K562 (cell line): ENCODE results near the gene SDCCAG8. TPM values are rescaled to one million over a fixed set of nuclear protein-coding genes. Genes with fewer than 3 reads are reported as not detected.
A peak's percentile ranks its signal among the peaks of the same experiment; 100 is the strongest.

ENCODE experiments used
- ATAC-seq: fragments of 200-7000 bp; cut with Tn5 transposase; 3 replicates; pipeline ENCODE4 v1.9.1; 2020; ENCODE audit warnings: moderate library complexity
- BruUV-seq: library from RNA; stranded (reverse); fragments of 400-500 nt; replicated peaks from 2 replicates; lab custom pipeline; 2021; lab: Mats Ljungman, UMichigan
- CTCF ChIA-PET: fragments of 300-600 bp; formaldehyde crosslinking; extraction: SDS; loops from one replicate; lab custom pipeline; 2021; ENCODE audit warnings: low intra/inter-chr PET ratio; lab: Yijun Ruan, JAX
- POLR2A ChIA-PET: fragments of 300-600, 350-650 bp; sonication (Branson Sonifier 250); formaldehyde crosslinking; extraction: SDS; loops from one replicate; lab custom pipeline; 2021; ENCODE audit warnings: antibody characterized with exemption, inconsistent platforms; lab: Yijun Ruan, JAX
- DNase-seq, 4 experiments: peaks; one replicate each; pipeline versions ENCODE4 v3.0.0 to v3.0.0-alpha.2; 2011 to 2018; ENCODE audit warnings: low spot score in 3 of 4, mixed read lengths in 3 of 4; ENCODE audit errors: extremely low read depth in 1 of 4
- FAIRE-seq: peaks from 2 replicates; lab custom pipeline; 2011; peaks lifted over from hg19 to GRCh38; lab: Jason Lieb, UNC
- H2AFZ ChIP-seq: 2 replicates; pipeline ENCODE4 v1.6.0; 2011; ENCODE audit warnings: low read depth, low read length, control low read depth, inconsistent platforms
- H3K27ac ChIP-seq: fragments of 200-600 bp; 3 replicates; pipeline ENCODE4 v1.8.0; 2011; ENCODE audit warnings: low read depth, mild to moderate bottlenecking, control low read depth, inconsistent platforms, low read length, moderate library complexity, mixed read lengths; ENCODE audit errors: extremely low read depth
- H3K27me3 ChIP-seq, 2 experiments: fragments of 300-600 bp in 1 of 2; 2 replicates in 1 of 2; 3 replicates in 1 of 2; pipeline versions ENCODE4 v1.6.0 to v1.8.0; 2011; ENCODE audit warnings: inconsistent platforms in 2 of 2, low read length in 2 of 2, mild to moderate bottlenecking in 1 of 2, mixed read lengths in 1 of 2, moderate library complexity in 1 of 2; ENCODE audit not compliant: control insufficient read depth in 2 of 2, insufficient read depth in 2 of 2
- H3K36me3 ChIP-seq: fragments of 300-600 bp; 3 replicates; pipeline ENCODE4 v1.8.0; 2011; ENCODE audit warnings: mild to moderate bottlenecking, low read length, inconsistent platforms; ENCODE audit not compliant: control insufficient read depth, insufficient read depth
- H3K4me1 ChIP-seq, 2 experiments: fragments of 200-600 bp in 1 of 2; replicated peaks in 1 of 2; 2 replicates in 1 of 2; 3 replicates in 1 of 2; pipeline versions ENCODE4 v1.5.1 to v1.8.0; 2011; ENCODE audit warnings: inconsistent platforms in 2 of 2, low read length in 2 of 2, mild to moderate bottlenecking in 1 of 2, mixed read lengths in 1 of 2, moderate library complexity in 1 of 2; ENCODE audit not compliant: control insufficient read depth in 2 of 2, insufficient read depth in 2 of 2
- H3K4me2 ChIP-seq: 2 replicates; pipeline ENCODE4 v1.6.1; 2011; ENCODE audit warnings: low read length, control low read depth, inconsistent platforms, mixed read lengths; ENCODE audit not compliant: insufficient read depth
- H3K4me3 ChIP-seq: fragments of 200-600 bp; sonication (generic), shearing (Covaris generic); 2 replicates; pipeline ENCODE4 v1.5.1; 2016; ENCODE audit warnings: control low read depth, inconsistent platforms
- H3K79me2 ChIP-seq: fragments of 200-600 bp; 3 replicates; pipeline ENCODE4 v1.8.0; 2011; ENCODE audit warnings: low read length, inconsistent platforms; ENCODE audit not compliant: control insufficient read depth, insufficient read depth
- H3K9ac ChIP-seq, 2 experiments: 2 replicates each; pipeline versions ENCODE4 v1.6.0 to v1.6.1; 2011; ENCODE audit warnings: low read depth in 2 of 2, low read length in 2 of 2, control low read depth in 1 of 2, inconsistent platforms in 1 of 2, mild to moderate bottlenecking in 1 of 2, mixed read lengths in 1 of 2; ENCODE audit not compliant: insufficient read depth in 1 of 2
- H3K9me1 ChIP-seq: one replicate; pipeline ENCODE4 v1.6.0; 2011; ENCODE audit warnings: inconsistent platforms, mild to moderate bottlenecking, low read length, moderate library complexity; ENCODE audit not compliant: control insufficient read depth, insufficient read depth
- H3K9me3 ChIP-seq: replicated peaks from 2 replicates; pipeline ENCODE4 v1.5.1; 2011; ENCODE audit warnings: low read depth, low read length, inconsistent platforms; ENCODE audit not compliant: control insufficient read depth, insufficient read depth
- H4K20me1 ChIP-seq: replicated peaks from 2 replicates; pipeline ENCODE4 v1.6.1; 2011; ENCODE audit warnings: low read length, inconsistent platforms, mixed read lengths; ENCODE audit not compliant: control insufficient read depth, insufficient read depth
- ATF1 ChIP-seq, 2 experiments: fragments of 450-650 bp in 1 of 2; IDR thresholded peaks; 2 replicates each; pipeline ENCODE4 v1.6.1; 2016; ENCODE audit warnings: missing compliant biosample characterization in 1 of 2, missing genetic modification characterization in 1 of 2
- CBFA2T2 ChIP-seq: fragments of 450-650 bp; conservative IDR thresholded peaks from 2 replicates; pipeline ENCODE4 v1.6.1; 2017; ENCODE audit warnings: mild to moderate bottlenecking
- TFE3 ChIP-seq: fragments of 450-650 bp; formaldehyde crosslinking; IDR thresholded peaks from 2 replicates; pipeline ENCODE4 v1.4.0; 2020; ENCODE audit warnings: mild to moderate bottlenecking, mixed read lengths
- ZEB2 ChIP-seq: fragments of 450-650 bp; IDR thresholded peaks from 2 replicates; pipeline ENCODE4 v1.6.1; 2016
- ZNF589 ChIP-seq: fragments of 200-800 bp; sonication (Bioruptor generic); IDR thresholded peaks from 2 replicates; pipeline ENCODE4 v1.6.1; 2016; ENCODE audit warnings: low read depth, missing genetic modification characterization, missing compliant biosample characterization
- WGBS: fragments of 100-300 bp; shearing (Covaris generic); methylation state at CpG from one replicate; pipeline ENCODE4 v1.1.6; 2016; ENCODE audit warnings: low coverage, mixed read lengths; ENCODE audit not compliant: insufficient coverage; ENCODE audit errors: missing lambda C conversion rate; 5-methylcytosine and 5-hydroxymethylcytosine counted together
- in situ Hi-C: fragments of 300-500 bp; cut with MboI; formaldehyde crosslinking; loops from 4 replicates; pipeline ENCODE4 v1.15.0; 2018; ENCODE audit warnings: inconsistent platforms, mixed read lengths
- intact Hi-C: fragments of 100-400 bp; cut with micrococcal nuclease; formaldehyde crosslinking; loops from 2 replicates; pipeline ENCODE4 v1.14.2; 2022
- polyA plus RNA-seq, 8 experiments: library from polyadenylated mRNA; depleted of rRNA in 4 of 8; stranded (reverse) in 5 of 8; unstranded in 3 of 8; fragments of >200 nt; fragmentation: Nextera tagmentation in 2 of 8; fragmentation: Illumina TruSeq in 1 of 8; extraction: Ambion mirVana in 2 of 8; extraction: Trizol in 1 of 8; gene quantifications; 2 replicates each; pipeline versions ENCODE4 v1.2.1 to v1.2.3, GENCODE V29; 2011 to 2014; ENCODE audit warnings: inconsistent platforms in 1 of 8, missing spikeins in 1 of 8
- total RNA-seq, 7 experiments: library from RNA; depleted of rRNA in 6 of 7; stranded (reverse); fragments of >200 nt in 6 of 7; fragmentation: Illumina TruSeq in 2 of 7; extraction: Trizol in 2 of 7; gene quantifications; 2 replicates each; pipeline versions ENCODE4 v1.2.1 to v1.2.3, GENCODE V29; 2011 to 2021; ENCODE audit warnings: low replicate concordance in 1 of 7

The SDCCAG8 gene
- total and polyA plus RNA-seq, 9 of the 15 experiments (the other 6 are each of a cell fraction or from before 2014, with no cell fraction given): 17.9 to 36.7 (median 25.4) TPM

GRCh38 chr1:243514927-243515326 is 259.1 kb downstream of the SDCCAG8 start:
- Histone ChIP-seq H3K9me3 (no peaks in the 10 kb centered on the region), H3K36me3 (no peaks in the 10 kb centered on the region), H3K4me1 (no peaks in the 10 kb centered on the region), H3K9me1 (no peaks in the 10 kb centered on the region), H2AFZ (no peak overlapping the region), H3K27ac (no peak overlapping the region)
- DNase-seq: no peak
- POLR2A ChIA-PET: interaction anchor here (0.6 kb wide), 1 partner anchor 245 kb away, joined by 4 read pairs; no protein-coding TSS in a partner anchor
- no TSS peak for BruUV-seq
- intact Hi-C loops: no loop called here
- TF ChIP-seq CBFA2T2 (no peak), ATF1 (CRISPR knock-in tag; IDR thresholded peaks at IDR 0.05) (no peak), ATF1 (tag; IDR thresholded peaks at IDR 0.05) (no peak), ZEB2 (no peak)
- TF ChIP-seq, all 486 proteins: peak for 0
- in situ Hi-C loops: no loop called here
- FAIRE-seq: no peak
- H3K79me2 ChIP-seq: no peaks in the 10 kb centered on the region
- peaks cover 11 to 17% of the 10 kb centered on the region in 2 experiments; a peak in 3 of 5 replicates for H3K27me3 ChIP-seq
- no peak overlapping the region for H3K4me3 ChIP-seq
- H4K20me1 ChIP-seq: no peaks in the 10 kb centered on the region
- CTCF ChIA-PET: no interaction called here
- 0% methylated on average over 1 of the region's 1 CpG for WGBS
- H3K4me2 ChIP-seq: no peak overlapping the region
- H3K9ac ChIP-seq: no peak overlapping the region
- no peak for ATAC-seq

- Histone ChIP-seq H3K9ac (no peak overlapping the region), H2AFZ (no peak overlapping the region), H3K9me1 (no peaks in the 10 kb centered on the region), H3K4me3 (no peak overlapping the region), H3K27me3 (no peaks in the 10 kb centered on the region), H3K4me2 (no peak overlapping the region), H3K4me1 (no peaks in the 10 kb centered on the region), H3K9me3 (no peaks in the 10 kb centered on the region), H3K27ac (no peak overlapping the region), H4K20me1 (no peaks in the 10 kb centered on the region), H3K79me2 (no peaks in the 10 kb centered on the region), H3K36me3 (no peaks in the 10 kb centered on the region)
- CTCF ChIA-PET: no interaction called here
- DNase-seq (no peak), ATAC-seq (no peak), FAIRE-seq (no peak)
- TF ChIP-seq ZNF589 (CRISPR knock-in tag) (no peak), TFE3 (CRISPR knock-in tag) (peak; percentile 56)
- WGBS: 0% methylated on average over 1 of the region's 1 CpG
- intact Hi-C loops: no loop called here
- POLR2A ChIA-PET: interaction anchor here (0.5 kb wide), 1 partner anchor 678 kb away, joined by 4 read pairs; no protein-coding TSS in a partner anchor
- BruUV-seq: no TSS peak
- in situ Hi-C loops: no loop called here
Observed at GRCh38 chr1:243520831-243521230, 265.0 kb downstream of the SDCCAG8 start.
